Stimulated activated naive CD8-positive, alpha-beta T cell treated with anti-CD3 and anti-CD28 coated beads, Interleukin-15, Interleukin-2, amounts not matched to agents 100 U/mL and 50 U/mL, for 24 hours (primary cell): ENCODE measurements around the gene SPATA46.
"Not testable (repeated sequence)": the region's sequence is repeated elsewhere in the genome, so short reads cannot be mapped to it uniquely, and the experiment has no call there.

Experiments
- ATAC-seq: fragments of 150-1000 bp; cut with Tn5 transposase; one replicate; pipeline ENCODE4 v1.10.0; 2021
- DNase-seq: peaks from one replicate; pipeline ENCODE4 v3.0.0; 2021

The SPATA46 gene, protein sequence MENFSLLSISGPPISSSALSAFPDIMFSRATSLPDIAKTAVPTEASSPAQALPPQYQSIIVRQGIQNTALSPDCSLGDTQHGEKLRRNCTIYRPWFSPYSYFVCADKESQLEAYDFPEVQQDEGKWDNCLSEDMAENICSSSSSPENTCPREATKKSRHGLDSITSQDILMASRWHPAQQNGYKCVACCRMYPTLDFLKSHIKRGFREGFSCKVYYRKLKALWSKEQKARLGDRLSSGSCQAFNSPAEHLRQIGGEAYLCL

DNA sequence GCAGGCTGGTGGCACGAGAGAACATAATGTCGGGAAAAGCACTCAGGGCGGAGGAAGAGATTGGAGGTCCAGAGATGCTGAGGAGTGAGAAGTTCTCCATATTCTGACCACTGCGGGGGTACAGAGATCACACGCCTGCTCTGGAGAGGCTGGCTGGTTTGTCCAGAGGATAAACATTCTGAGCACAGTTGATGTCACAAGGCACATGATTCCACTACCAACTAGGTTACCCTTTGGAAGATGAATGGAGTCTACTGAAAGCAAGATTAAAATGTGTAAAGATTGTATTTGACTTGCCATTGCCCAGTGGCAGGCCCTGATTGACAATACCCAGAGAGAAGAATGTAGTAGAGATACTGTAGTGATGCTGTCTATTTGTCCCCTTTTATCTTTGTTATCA, at the start of gene SPATA46:
Gene SPATA46, minus strand, starts transcription at position 164 of the 400 bp plus-strand sequence. Its CDS starts 64 bp downstream, at position 100.
- no peak for DNase-seq
- ATAC-seq: no peak

DNA sequence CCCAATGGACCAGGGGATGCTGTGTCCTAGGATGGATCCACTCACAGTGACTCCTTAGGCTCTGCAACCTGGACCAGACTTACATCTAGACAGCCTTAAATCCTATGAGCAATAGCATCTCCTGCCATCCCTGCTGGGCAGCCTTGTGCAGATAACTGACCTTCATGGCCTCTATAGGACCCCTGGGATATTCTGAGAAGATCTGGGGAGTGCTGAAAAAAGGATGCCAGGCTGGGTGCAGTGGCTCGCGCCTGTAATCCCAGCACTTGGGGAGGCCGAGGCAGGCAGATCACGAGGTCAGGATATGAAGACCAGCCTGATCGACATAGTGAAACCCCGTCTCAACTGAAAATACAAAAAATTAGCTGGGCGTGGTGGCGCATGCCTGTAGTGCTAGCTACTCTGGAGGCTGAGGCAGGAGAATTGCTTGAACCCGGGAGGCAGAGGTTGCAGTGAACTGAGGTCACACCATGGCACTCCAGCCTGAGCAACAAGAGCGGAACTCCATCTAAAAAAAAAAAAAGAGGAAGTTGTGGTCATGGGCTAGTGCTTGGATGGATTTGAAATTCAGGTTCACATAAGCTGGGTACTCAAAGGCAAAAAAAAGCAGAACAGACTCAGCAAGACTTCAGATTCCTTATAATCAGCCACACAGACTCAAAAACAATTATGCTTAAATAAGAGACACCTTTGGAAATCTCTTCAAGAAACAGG, 46.2 kb upstream of the SPATA46 start:
- ATAC-seq: no peak
- no peak for DNase-seq

DNA sequence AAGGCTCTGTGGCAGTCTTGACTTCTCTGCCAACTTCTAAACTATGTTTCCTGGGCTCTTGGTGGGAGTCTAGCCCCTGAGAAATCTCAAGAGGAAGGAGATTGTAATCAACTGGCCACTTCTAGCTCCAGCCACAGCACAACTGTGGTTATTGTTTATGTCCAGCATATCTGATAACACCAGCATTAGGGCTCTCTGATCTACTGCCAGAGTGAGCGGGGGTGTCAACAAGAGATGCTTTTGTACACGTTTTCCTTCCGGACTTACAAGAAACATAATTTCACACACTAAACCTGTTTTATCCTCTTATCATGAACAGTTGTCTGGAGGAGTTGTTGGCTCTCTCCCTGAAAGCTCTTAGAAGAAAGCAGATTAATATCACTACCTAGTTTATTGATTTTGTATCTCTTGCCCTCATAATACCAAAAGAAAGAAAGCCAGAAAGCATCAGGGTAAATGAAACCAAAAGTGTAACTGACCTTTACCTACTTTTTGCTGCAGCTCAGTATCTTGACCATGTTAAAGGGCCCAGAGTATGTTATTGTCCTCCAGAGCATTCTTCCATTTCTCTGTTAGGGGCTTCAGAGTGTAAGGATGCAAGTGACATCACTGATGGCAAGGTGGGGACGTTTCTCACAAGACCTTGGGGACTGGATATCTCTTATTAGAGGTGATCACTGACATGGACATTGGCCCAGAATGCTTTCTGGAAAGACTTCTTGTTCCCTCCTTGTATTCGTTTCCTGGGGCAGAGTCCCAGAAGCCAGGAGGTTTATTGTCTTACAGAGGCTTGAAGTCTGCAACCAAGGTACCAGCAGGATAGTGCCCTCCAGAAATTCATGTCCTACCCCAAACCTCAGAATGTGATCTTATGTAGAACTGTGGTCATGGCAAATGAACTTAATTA, 44.9 kb upstream of the SPATA46 start:
- DNase-seq (no peak), ATAC-seq (no peak)

DNA sequence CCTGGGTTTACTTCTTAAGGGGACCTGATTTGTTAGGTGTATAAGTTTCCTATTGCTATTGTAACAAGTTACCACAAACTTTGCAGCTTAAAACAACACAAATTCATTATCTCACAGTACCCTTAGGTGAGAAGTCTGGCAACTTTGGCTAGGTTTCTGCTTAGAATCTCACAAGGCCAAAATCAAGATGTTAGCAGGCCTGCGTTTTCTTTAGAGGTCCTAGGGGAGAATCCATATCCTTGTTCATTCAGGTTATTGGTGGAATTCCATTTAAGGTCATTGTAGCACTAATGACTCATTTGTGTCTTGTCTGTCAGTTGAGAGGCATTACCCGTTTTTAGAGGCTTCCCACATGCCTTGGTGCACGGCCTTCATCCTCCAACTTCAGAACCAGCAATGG, 43.5 kb upstream of the SPATA46 start:
- DNase-seq: no peak
- no peak for ATAC-seq

DNA sequence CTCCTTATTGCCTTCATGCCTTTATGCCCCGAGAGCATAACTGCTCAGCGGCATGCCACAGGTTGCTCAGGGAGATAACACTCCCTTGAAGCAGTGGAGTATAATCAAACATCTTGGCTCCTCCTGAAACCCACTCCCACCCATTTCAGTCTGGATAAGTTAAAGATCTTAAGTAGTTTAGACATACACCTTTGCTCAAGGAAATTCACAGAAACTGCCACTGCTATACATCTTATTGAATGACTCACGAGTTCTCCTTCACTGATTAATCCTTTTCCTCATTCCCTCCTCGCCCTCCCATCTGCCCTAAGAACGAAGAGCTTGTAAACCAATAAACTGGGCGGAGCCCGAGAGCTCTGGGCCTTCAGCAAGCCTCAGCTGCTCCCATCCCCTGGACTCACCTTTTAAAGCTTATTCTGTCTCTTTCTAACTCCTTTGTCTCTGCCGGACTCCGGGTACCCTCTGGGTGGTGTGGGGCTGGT, 42.8 kb upstream of the SPATA46 start:
- not testable (repeated sequence) for DNase-seq, ATAC-seq

DNA sequence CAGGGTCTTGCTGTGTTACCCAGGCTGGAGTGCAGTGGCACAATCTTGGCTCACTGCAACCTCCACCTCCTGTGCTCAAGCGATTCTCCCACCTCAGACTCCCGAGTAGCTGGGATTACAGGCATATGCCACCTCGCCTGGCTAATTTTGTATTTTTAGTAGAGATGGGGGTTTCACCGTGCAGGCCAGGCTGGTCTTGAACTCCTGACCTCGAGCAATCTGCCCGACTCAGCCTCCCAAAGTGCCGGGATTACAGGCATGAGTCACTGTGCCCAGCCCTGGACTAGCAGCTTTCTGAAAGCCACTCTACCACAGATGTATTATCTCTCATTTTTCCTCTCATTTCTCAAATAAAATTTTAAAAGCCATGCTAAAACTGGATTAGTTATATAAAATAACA, 41.9 kb upstream of the SPATA46 start:
- ATAC-seq, DNase-seq: not testable (repeated sequence)

DNA sequence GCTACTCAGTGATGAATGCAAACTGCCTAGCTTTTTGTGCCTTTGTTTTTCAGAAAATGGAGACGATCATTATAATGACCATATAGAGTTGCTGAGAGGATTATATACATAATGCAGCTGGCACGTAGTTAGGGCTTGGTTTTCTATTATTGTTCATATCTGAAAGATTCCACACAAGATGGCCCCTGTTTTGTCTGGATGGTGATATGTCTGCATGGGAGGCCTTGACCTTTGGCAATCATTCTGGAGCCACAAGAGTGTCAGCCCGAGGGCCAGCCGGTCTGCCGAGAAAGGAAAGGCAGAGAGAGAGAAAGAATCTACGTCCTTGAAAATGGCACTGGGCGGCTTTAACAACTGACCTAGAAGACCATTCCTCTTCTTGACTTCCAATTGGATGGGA, 41.0 kb upstream of the SPATA46 start:
- ATAC-seq: no peak
- no peak for DNase-seq

DNA sequence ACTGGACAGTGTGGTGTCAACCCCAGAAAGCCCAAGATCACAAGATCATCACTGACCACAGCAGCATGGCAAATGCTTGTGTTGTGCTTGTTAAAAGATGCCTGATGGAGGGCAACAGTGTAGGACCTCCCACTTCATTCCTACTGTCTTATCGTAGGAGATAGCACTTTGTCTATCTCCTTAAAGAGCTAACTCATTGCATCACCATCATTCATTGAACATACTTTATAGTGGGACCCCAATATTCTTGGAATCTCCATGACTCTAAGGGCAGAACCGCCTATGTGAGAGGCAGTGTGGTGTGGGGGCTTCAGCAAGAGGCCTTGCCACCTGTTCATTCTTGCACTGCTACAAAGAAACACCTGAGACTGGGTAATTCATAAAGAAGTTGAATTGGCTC, 40.3 kb upstream of the SPATA46 start:
- DNase-seq: no peak
- ATAC-seq: no peak

DNA sequence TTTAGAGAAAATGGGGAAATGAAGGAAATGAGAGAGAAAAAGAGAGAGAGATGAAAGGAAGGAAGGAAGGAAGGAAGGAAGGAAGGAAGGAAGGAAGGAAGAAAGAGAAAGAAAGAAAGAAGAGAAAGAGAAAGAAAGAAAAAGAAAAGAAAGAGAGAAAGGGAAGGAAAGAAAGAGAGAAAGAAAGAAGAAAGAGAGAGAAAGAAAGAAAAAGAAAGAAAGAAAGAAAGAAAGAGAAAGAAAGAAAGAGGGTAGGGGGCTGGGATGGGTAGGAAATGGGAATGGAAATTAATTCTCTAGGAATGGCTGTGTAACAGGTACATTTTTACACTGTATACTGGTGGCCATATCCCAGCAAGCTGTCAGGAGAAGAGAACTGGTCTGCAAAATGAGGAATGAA, 39.6 kb upstream of the SPATA46 start:
- DNase-seq (no peak), ATAC-seq (no peak)

DNA sequence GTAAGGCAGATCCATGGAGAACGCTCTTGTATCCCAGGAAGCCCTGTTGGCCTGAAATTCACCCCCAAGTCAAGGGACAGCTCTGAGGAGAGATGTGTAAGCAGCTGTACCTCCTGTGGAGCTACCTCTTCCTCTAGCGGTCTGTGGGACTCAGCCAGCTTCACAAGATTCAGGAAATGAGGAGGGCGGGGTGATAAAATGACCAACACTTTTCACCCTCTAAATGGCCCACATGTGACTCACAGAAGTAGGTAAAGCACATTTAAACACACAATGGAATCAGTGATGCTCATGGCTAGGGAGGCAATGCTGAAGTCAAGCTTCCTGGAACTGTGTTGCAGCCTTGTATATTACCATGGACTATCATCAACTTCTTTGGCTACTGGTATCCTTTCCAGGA, 35.3 kb upstream of the SPATA46 start, which contains the start of gene SH2D1B:
Gene SH2D1B, minus strand, starts transcription at position 135 of the 400 bp plus-strand sequence. Its CDS starts 120 bp downstream, at position 15.
- DNase-seq (no peak), ATAC-seq (peak; percentile 36)

DNA sequence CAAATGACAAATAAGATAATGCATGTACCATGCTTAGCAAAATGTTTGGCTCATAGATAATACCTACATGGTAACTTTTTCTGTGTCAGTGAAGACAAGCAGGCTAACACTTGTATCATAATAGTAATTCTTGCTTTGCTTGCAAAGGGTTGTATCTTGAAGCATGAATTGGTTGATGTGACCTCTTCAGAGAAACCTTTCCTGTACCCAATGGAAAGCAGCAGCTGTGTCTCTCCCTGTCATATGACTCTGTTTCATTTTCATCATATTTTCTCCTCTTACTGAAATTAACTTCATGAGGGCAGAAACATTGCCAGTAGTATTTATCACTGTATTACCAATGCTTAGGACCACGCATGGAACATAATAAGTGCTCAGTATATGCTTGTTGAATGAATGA, 30.9 kb upstream of the SPATA46 start:
- no peak for DNase-seq
- no peak for ATAC-seq

DNA sequence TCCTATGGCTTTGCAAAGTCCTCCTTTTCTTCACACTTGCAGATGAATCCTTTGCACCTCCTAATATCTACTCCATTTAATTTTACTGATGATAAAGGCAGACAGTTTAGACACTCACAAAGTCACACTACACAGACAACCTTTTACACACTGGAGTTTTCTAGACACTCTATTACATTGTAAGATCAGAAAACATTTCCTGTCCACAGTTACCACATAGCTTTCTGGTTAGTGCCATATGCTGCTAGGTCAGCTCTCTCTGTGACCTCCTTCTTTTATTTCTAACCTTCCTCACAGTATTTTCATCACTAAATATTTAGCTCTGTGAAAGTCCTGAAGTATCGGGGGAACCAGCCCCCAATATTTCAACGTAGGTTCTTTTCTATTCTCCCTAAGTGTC, 30.2 kb upstream of the SPATA46 start:
- no peak for DNase-seq

DNA sequence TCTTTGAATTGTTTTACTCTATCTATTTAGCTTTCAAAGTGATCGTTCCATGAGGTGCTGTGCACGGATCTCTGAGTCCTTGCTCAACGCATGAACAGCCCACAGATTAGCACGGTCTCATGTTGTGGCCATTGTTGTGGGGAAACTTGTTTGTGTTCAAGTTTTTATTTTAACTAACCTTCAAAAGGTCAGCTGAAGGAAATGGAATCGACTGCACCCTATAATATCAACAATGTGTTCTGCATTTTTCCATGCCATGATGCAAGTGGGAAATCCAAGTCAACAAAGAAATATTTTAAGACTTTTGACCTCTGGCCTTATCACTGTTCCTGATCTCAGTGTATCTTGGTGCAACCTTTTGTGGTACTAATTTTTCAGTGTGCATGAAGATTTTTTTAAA, 29.1 kb upstream of the SPATA46 start:
- no peak for DNase-seq

More for the DNA sequence above, 30.2 kb upstream of the SPATA46 start:
- no peak for ATAC-seq

DNA sequence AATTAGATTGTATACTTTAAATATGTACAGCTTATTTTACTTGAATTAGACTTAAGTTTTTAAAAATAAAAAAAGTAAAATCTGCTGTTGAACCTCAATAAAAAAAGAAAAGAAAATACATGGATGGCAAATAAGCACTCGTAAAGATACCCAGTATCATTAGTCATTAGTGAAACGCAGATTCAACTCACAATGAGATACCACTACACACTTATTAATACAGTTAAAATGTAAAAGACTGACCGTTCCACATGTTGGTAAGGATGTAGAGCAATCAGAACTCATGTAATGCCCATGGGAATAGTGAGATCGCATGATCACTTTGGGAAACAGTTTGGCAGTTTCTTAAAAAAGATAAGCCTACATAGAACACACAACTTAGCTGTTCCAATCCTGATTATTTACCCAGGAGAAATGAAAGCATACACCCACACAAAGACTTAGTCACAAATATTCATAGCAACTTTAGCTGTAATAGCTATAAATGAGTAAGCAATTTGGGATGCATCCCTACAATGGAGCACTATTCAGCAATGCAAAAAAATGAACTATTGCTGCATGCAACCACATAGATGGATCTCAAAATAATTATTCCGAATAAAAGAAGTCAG, 28.0 kb upstream of the SPATA46 start:
- DNase-seq: no peak
- no peak for ATAC-seq

More for the DNA sequence above, 29.1 kb upstream of the SPATA46 start:
- ATAC-seq: no peak

DNA sequence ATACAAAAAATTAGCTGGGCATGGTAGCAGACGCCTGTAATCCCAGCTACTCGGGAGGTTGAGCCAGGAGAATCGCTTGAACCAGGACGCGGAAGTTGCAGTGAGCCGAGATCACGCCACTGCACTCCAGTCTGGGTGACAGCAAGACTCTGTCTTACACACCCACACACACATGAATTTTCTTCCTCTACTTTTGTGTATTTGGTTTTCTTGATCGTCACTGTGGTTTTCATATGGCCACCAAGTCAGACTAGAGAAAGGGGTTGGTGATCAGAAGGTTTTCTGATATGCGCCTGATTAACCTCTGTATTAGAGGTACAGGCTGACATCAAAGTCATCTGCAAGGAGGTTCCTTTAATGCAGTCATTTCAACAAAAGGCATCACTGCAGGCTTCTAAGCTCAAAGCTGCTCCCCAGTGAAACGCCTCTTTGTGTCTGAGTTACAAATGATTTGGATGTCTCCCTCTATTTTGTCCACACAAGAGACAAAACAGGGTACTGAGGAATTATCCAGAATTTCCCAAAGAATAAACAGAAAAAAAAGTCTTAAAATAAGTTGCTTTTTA, 24.2 kb upstream of the SPATA46 start:
- no peak for ATAC-seq
- DNase-seq: no peak

DNA sequence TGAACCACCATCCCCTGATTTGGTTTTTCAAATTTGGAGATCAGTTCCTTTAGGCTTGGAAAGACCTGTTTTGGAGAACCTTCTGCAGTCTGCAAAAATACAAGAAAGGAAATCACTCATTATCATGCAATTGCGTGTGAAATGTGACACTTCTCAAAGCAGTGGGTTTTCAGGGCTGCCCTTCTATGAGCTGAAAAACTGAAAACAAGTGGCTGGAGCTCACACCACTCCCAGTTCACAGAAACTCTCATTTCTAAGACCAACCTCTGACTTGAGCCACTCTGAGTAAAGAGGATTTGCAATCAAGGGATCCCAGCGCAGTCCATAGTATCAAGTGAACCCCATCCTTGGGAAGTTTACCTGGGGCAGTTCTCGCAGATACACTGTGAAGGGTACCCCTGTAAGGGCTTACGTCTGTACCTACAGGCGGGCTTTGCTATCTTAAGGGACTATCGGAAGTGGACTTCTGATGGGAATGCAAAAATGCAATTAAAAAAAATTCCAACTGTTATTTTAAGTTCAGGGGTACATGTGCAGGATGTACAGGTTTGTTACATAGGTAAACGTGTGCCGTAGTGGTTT, 22.4 kb upstream of the SPATA46 start:
- DNase-seq (no peak), ATAC-seq (no peak)

DNA sequence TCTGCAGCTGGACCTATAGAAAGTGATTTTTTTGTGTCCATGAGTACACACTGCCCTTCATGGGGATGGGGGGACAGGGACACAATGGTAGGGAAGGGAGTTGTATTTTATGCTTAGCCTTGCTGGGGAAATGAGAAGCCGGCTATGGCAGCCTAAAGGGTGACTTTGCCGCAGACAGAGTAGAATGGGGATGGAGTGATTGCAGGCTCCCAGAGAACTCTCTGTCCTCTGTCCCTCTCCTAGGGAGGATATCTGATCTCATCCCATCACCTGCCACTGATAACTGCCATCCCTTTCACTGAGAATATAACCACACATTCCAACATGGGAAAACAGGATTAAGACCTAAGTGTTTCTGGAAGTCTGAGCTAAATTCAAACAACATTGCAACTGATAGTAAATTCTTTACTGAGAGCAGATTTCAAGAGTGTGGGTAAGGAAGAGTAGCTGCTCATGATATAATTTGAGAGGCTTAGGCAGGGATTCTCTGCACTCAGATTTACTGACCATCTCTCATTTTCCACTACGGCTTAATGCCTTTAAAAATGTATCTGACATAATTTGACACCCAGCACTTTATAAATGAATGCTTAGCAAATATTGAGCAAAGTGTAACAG, 21.4 kb upstream of the SPATA46 start:
- ATAC-seq (no peak), DNase-seq (no peak)

DNA sequence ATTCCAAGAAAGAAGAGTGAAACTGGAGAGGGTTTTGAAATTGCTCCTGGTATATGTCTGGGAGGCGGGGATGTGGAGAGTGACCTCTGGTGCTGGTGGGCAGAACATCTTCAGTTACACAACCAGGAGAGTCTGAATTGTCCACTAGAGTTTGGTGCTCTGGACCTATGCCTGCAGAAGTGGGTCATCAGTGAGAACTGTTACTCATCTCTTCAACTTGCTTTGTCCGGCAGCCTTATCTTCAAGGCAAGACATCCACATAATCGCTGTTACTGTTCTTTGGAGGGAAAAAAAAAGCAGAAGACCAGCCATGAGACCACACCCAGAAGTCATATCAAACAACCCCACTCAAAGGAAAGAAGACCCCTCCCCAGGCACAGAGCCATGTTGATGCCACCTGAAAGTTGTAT, 20.4 kb upstream of the SPATA46 start:
- no peak for ATAC-seq

DNA sequence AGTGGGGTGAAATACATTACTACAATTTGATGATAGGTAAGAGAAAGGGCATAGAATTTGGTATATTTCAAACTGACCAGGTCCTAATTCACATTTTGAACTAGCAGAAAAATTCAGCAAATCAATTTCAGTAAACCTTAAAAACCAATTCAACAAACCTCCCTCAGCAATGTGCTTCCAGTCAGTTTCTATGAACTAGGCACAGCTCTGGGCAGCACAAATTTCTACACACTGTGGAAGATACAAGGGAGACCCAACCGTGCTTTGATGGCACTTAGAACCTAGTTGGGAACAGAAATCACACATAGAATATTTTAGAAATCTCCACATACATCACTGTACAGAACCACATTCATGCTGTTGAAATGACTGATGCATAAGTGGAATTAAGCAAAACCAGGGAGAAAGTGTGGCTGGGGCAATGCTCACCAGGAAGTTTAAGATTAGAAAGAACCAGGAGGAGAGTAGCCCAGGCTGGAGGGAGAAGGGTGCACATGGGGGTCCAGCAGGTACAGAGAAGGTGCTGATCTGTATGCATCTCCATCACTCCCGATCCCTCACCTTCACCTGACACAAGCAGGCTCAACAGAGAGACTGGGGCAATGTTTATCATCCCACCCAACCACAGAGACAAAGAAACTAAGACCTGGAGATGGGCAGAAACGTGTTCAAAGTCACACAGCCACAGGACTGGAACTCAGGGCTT, 19.7 kb upstream of the SPATA46 start:
- no peak for DNase-seq
- no peak for ATAC-seq

More for the DNA sequence above, 20.4 kb upstream of the SPATA46 start:
- no peak for DNase-seq
